Neural crest cell (in vitro differentiated cells): Measurements from ENCODE around the gene SOX10. TPM values are rescaled to one million over a fixed set of nuclear protein-coding genes. Genes with fewer than 3 reads are reported as not detected.

ENCODE experiments used
- DNase-seq: peaks from one replicate; pipeline ENCODE4 v3.0.0; 2021; ENCODE audit warnings: low read depth, mixed read lengths, low spot score
- H3K27ac Mint-ChIP-seq: one replicate; pipeline ENCODE4 v1.8.0; 2021; ENCODE audit warnings: mild to moderate bottlenecking, mixed read lengths; ENCODE audit not compliant: unreplicated experiment
- H3K27me3 Mint-ChIP-seq: 2 replicates; pipeline ENCODE4 v1.8.0; 2021; ENCODE audit warnings: low read depth, mild to moderate bottlenecking, mixed read lengths
- H3K36me3 Mint-ChIP-seq: 2 replicates; pipeline ENCODE4 v1.8.0; 2021; ENCODE audit warnings: low read depth, mild to moderate bottlenecking, mixed read lengths
- H3K4me1 Mint-ChIP-seq: 2 replicates; pipeline ENCODE4 v1.8.0; 2021; ENCODE audit warnings: mixed read lengths
- H3K4me3 Mint-ChIP-seq: one replicate; pipeline ENCODE4 v1.8.0; 2021; ENCODE audit warnings: mild to moderate bottlenecking, mixed read lengths
- H3K9me3 Mint-ChIP-seq: 2 replicates; pipeline ENCODE4 v1.8.0; 2021; ENCODE audit warnings: mixed read lengths
- CTCF ChIP-seq: fragments of 200-600 bp; sonication (generic); conservative IDR thresholded peaks from 2 replicates; pipeline ENCODE4 v1.5.0; 2021; ENCODE audit warnings: antibody characterized with exemption, mild to moderate bottlenecking
- total RNA-seq: library from RNA; stranded (reverse); gene quantifications from 2 replicates; pipeline ENCODE4 v1.2.1, GENCODE V29; 2021

The SOX10 gene
- total RNA-seq, 1 donor from 2014 or later = 279 TPM

GRCh38 chr22:37999236-37999635 is 14.9 kb upstream of the SOX10 start:
- no peak for DNase-seq
- Mint-ChIP-seq H3K4me3 (no peak overlapping the region), H3K27me3 (no peaks in the 10 kb centered on the region), H3K36me3 (no peaks in the 10 kb centered on the region), H3K27ac (peak overlapping the region; percentile 43), H3K9me3 (no peaks in the 10 kb centered on the region), H3K4me1 (peaks cover 62% of the 10 kb centered on the region)
- no peak for TF ChIP-seq CTCF

- Mint-ChIP-seq H3K27me3 (no peaks in the 10 kb centered on the region), H3K4me1 (peaks cover 62% of the 10 kb centered on the region), H3K36me3 (no peaks in the 10 kb centered on the region), H3K4me3 (peak overlapping the region; percentile 69), H3K27ac (peak overlapping the region; percentile 37), H3K9me3 (no peaks in the 10 kb centered on the region)
- TF ChIP-seq CTCF = no peak
- DNase-seq = no peak
Observed at GRCh38 chr22:37998543-37998942, 14.2 kb upstream of the SOX10 start.

- H3K27me3 Mint-ChIP-seq = no peaks in the 10 kb centered on the region
- H3K4me3 Mint-ChIP-seq = peak overlapping the region; percentile 44
- peaks cover 62% of the 10 kb centered on the region for H3K4me1 Mint-ChIP-seq
- no peak for TF ChIP-seq CTCF
- DNase-seq = no peak
- H3K36me3 Mint-ChIP-seq = no peaks in the 10 kb centered on the region
- H3K9me3 Mint-ChIP-seq = no peaks in the 10 kb centered on the region
- peak overlapping the region; percentile 82 for H3K27ac Mint-ChIP-seq
Observed at GRCh38 chr22:37996515-37997246, 12.3 kb upstream of the SOX10 start.

GRCh38 chr22:37996079-37996478 is 11.7 kb upstream of the SOX10 start:
- H3K27ac Mint-ChIP-seq = no peak overlapping the region
- H3K27me3 Mint-ChIP-seq = no peaks in the 10 kb centered on the region
- H3K9me3 Mint-ChIP-seq = no peaks in the 10 kb centered on the region
- no peak for DNase-seq
- no peaks in the 10 kb centered on the region for H3K36me3 Mint-ChIP-seq
- H3K4me1 Mint-ChIP-seq = peaks cover 60% of the 10 kb centered on the region
- TF ChIP-seq CTCF = no peak
- peak overlapping the region; percentile 41 for H3K4me3 Mint-ChIP-seq

- no peaks in the 10 kb centered on the region for H3K36me3 Mint-ChIP-seq
- H3K4me3 Mint-ChIP-seq = no peak overlapping the region
- H3K27me3 Mint-ChIP-seq = no peaks in the 10 kb centered on the region
- no peak for TF ChIP-seq CTCF
- no peak overlapping the region for H3K27ac Mint-ChIP-seq
- peaks cover 54% of the 10 kb centered on the region for H3K4me1 Mint-ChIP-seq
- no peak for DNase-seq
- no peaks in the 10 kb centered on the region for H3K9me3 Mint-ChIP-seq
Observed at GRCh38 chr22:37995460-37995859, 11.1 kb upstream of the SOX10 start.
